GM21528 (cell line): ENCODE data around the gene CYP46A1.
"Not testable (repeated sequence)": the region's sequence is repeated elsewhere in the genome, so short reads cannot be mapped to it uniquely, and the experiment has no call there.

Experiments used
- ATAC-seq: cut with Tn5 transposase; IDR thresholded peaks from one replicate; pipeline ENCODE4 v1.9.1; 2021; ENCODE audit warnings: mild to moderate bottlenecking, moderate library complexity; ENCODE audit not compliant: unreplicated experiment, low FRiP score

The CYP46A1 gene

GRCh38 chr14:99656171-99656570 is 27.9 kb upstream of the CYP46A1 start:
- no peak for ATAC-seq

DNA sequence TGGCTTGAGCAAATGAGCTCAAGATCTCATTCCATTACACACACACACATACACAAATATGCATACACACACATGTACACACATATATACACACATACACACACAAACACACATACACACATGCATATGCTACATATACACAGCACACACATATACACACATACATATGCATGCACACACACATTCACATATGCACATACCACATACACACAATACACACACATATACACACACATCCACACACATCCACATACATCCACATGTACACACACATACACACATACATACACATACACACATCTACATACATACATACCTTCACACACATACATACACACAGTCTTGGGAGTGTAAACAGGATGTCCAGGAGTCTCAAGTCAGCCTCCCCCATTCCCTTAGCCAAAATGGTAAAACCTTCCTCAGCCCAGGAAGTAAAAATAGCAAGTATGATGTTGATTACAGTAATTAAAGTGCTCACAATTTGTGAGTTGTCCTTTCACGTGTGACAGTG is 26.4 kb upstream of the CYP46A1 start:
- ATAC-seq, result no peak

DNA sequence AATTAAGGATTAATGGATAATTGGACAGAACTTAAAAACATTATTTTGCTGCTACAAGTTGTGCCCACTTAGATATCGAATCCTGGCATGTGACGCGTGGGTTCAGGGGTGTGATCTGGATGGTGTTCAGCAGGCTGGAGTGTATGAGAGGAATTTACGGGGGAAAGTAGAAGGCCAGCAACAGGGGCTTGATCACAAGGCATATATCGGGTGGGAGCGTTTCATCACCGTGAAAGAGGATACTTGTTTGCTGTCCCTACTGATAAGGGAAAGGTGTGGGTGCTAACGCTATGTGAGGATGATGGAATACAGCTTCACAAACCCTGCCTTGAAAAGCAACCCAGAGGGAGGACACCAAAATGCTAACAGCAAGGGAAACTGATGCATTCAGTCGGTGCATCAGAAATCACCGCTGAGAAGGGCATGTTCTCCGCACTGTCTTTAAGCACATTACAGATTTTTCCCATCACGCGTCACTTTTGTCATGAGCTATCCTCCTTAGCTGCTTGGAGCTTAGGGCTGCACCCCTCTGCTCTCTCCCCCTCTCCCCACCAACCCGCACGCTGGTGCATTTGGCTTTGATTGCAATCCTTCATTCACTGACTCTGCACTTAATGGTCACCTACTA is 25.8 kb upstream of the CYP46A1 start:
- no peak for ATAC-seq

GRCh38 chr14:99659333-99659741 is 24.8 kb upstream of the CYP46A1 start:
- ATAC-seq, result no peak

DNA sequence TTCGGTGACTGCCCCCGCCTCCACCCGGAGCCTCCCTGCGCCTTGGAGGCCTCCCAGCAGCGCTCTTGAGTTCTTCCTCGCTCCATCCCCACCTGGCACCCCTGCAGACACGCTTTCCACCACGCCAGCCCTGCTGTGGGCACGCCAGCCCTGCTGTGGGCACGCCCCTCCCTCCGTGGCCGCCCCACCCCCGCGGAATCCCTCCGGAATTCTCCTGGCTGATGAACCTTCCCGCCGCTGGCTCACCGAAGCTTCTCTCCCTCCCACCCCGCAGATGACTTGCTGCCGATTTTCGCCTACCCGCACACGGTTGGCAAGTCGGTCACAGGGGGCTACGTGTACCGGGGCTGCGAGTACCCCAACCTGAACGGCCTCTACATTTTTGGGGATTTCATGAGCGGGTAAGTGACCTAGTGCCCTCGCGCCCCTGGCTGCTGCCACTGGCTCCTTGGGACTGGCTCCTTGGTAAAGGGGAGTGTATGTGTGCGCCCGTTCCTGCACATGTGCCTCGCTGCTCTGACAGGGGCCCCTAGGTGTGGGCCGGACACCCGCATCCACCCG is 24.0 kb upstream of the CYP46A1 start:
- no peak for ATAC-seq

DNA sequence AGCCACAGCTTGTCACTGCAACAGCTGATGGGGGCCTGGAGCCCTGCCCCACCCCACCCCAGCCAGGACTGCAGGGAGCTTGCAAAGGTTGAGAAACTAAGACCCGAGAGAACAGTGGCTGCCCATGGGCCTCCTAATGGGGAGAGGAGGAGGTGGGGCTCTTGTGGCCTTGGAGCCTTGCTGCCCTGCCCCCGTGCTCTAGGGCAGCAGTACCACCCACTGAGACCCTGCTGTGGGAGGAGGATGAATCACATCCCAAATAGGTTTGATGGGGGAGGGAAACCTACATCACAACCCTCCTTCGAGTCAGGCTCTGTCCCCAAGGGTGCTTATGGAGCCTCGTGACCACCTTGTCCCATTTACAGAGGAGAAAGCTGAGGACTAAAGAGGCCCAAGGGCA is 23.3 kb upstream of the CYP46A1 start:
- ATAC-seq, result no peak

- ATAC-seq, result not testable (repeated sequence)
Measured at GRCh38 chr14:99661206-99661605, 22.9 kb upstream of the CYP46A1 start.

- ATAC-seq, result no peak
Measured at GRCh38 chr14:99662846-99663245, 21.3 kb upstream of the CYP46A1 start.

GRCh38 chr14:99663386-99664057 is 20.6 kb upstream of the CYP46A1 start:
- no peak for ATAC-seq

DNA sequence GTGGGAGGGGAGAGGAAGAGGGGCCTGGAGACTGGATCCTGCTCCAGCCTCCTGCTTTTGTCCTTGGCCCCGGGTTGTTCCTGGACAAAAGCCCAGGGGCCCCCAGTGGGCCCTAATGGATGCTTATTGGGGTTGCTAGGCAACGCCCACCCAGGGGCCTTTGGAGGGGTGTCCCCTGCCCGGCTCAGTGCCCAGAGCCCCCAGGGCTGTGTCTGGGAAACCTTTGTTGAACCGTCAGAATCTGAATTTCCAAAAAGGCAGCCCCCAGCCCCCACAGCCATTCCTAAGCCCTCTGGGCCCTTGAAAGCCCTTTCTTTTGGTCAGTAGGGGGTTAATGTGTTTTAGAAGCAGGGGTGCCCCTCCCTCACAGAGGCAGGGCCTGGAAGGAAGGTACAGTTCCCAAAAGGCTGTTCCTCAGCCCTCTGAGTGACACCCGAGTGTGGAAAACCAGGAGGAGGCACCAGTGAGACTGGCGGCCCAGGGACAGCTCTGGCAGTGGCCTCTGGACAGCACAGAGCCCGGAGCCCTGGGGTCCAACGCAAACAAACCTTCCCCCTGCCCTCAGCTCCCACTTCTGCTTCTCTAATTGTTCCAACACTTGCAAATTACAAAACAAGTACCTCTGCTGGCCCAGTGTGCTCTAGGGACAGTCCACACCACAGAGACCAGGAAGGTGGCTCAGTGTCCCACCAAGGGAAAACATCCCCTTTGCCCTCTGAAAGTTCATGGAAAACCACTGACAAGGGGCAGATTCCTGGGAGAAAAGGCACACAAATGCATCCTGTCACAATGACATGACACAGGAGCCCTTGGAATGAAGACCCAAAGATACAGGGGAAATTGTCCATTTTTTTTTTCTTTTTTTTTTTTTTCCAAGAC is 19.8 kb upstream of the CYP46A1 start:
- ATAC-seq, result no peak

DNA sequence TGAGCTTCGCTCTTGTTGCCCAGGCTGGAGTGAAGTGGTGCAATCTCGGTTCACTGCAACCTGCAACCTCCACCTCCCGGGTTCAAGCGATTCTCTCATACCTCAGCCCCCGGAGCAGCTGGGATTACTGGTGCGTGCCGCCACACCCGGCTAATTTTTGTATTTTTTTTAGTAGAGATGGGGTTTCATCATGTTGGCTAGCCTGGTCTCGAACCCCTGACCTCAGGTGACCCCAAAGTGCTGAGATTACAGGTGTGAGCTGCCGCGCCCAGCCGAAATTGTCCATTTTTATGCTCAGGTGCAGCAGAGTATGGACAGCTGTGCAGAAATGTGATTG is 19.2 kb upstream of the CYP46A1 start:
- ATAC-seq, result no peak

GRCh38 chr14:99666533-99666932 is 17.6 kb upstream of the CYP46A1 start:
- no peak for ATAC-seq

- no peak for ATAC-seq
Measured at GRCh38 chr14:99667045-99667444, 17.1 kb upstream of the CYP46A1 start.

GRCh38 chr14:99667821-99668220 is 16.3 kb upstream of the CYP46A1 start:
- ATAC-seq, result no peak

GRCh38 chr14:99668307-99669295 is 15.5 kb upstream of the CYP46A1 start:
- ATAC-seq, result no peak

DNA sequence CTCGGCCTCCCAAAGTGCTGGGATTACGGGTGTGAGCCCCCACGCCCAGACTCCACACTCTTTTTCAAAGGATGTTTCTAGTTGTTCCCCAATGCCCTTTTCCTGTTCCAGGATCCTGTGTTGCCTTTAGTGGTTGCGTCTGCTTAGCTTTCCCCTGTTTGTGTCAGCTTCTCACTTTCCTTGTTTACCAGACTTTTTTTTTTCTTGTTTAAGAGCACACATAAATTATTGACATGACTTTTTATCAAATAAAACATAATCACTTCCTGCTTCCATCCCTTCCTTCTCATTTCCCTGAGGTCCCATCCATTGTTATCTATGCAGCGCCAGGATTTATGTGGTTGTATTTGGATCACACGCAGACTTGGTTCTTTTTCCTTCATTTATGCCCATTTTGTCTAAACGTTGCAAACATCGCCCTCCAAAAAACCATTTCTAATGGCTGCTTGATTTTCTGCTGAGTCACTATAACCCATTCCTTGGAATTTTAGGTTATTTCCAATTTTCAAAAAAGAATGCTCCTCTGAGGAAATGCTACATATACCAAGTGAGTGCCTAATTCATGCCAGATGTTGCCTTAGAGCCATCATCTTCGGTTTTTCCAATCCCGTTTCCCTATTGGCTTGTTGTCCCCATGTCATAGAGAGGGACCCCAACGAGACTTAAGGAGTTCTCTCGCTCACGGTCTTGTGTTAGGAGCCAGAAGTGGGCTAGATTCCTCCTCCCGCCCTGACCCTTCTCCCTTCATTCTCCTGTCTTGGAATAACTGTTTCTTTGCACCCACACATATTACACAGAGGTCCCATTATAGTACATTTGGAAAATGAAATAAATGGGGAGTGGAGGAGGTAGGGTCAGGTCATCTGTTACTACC is 13.5 kb upstream of the CYP46A1 start:
- no peak for ATAC-seq

DNA sequence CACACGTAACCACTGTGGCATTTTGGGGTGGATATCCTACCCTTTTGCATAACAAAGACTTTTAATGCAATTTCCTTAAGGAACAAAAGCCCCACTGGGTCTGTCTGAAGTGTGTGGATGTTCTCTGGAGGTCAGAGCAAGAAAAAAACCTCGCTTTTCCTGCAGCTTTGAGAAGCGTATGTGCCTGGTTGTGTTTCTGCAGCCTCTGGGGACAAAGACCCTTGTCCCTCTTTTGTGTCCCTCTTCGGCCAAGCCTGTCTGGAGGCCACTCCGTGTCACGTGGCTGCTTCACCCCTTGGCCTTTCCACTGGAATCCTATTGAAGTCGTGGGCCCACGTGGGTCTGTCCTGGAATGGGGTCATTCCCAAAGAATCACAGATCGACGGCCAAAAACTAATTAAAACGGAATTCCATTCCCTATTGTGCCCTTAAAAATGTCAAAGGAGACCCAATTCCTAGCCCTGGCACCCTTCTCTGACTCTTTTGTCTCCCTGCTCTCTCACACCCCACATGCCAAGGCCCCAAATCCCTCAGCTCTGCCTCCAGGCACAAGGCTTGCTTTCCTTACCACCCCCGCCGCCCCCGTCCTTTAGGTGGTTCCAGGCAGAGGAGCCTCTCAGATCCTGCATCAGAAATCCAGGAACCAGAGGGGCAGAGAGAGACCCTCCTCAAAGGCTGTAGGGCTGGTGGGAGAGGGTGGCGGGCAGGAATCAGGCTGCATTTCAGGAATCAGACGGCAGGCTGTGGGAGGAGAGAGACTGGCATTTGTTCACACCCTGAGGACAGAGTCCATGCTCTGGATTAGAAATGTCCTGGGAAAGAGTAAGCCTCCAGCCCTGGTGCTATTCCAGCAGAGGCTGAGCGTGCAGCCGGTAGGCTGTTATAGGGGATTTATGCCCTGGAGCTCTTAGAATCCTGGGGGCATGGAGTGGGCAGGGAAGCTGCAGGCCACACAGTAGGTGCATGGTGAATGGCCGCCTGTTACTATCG is 12.6 kb upstream of the CYP46A1 start:
- no peak for ATAC-seq
